GM04504 (cell line): Measurements from ENCODE around the gene CRYGN.

Experiments used
- DNase-seq: peaks from one replicate; pipeline ENCODE4 v3.0.0-alpha.2; 2012; ENCODE audit warnings: low read depth

Gene CRYGN

GRCh38 chr7:151390598-151391357 is 49.2 kb downstream of the CRYGN start:
- DNase-seq, result no peak

GRCh38 chr7:151389768-151390597 is 50.0 kb downstream of the CRYGN start:
- no peak for DNase-seq

GRCh38 chr7:151389096-151389767 is 50.7 kb downstream of the CRYGN start:
- DNase-seq, result no peak

- no peak for DNase-seq
These were observed 51.5 kb downstream of the CRYGN start for GRCh38 chr7:151388430-151388829.

DNA sequence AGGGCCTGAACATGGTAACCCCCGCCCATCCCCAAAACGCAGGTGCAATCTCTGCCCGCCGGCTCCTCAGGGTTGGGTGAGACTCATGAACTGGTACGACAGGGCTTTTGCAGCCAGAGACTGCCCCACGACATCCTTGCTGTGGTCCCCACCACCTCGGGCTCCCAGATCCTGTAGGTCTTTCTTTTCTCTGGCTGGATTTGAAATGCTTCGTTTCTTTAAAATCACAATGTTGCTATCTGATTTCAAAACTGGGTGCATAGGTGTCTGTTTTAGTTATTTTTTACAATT is 52.0 kb downstream of the CRYGN start:
- no peak for DNase-seq

DNA sequence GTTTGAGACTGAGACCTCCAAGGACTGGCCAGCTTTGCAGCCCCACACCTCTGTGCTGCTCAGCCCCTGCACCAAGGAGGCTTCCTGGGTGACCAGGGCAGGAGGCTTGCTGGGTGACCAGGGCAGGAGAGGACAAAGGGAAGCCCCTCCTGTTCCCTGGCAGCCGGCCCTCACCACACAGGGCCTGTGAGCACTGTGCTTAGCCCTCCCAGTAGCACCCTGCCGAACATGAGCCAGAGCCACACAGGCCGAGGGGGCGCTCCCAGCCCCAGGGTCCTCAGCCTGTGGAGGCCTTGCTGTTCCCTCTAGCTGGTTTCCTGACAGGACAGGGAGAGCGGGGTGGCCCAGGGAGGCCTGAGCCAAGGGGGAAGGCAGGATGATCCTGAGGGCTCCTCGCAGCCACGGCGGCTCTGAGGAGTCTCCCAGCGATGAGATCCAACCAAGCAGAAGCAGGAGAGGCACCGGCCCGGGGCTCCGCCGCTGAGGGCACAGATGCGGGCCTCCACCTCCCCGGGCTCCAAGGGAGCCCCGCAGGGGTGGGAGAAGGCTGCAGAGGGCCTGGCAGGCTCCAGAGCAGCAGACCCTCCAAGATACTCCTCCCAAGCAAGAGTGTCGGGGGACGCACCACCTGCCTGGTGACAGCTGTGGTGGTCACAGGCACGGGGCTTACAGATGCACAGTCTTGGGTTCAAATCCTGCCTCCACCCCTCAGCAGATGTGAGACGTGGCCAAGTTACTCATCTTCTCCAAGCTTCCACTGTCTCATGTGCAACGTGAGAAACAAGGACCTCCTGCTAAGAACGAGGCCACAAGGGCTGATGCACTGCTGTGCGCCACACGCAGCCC is 52.6 kb downstream of the CRYGN start:
- no peak for DNase-seq

DNA sequence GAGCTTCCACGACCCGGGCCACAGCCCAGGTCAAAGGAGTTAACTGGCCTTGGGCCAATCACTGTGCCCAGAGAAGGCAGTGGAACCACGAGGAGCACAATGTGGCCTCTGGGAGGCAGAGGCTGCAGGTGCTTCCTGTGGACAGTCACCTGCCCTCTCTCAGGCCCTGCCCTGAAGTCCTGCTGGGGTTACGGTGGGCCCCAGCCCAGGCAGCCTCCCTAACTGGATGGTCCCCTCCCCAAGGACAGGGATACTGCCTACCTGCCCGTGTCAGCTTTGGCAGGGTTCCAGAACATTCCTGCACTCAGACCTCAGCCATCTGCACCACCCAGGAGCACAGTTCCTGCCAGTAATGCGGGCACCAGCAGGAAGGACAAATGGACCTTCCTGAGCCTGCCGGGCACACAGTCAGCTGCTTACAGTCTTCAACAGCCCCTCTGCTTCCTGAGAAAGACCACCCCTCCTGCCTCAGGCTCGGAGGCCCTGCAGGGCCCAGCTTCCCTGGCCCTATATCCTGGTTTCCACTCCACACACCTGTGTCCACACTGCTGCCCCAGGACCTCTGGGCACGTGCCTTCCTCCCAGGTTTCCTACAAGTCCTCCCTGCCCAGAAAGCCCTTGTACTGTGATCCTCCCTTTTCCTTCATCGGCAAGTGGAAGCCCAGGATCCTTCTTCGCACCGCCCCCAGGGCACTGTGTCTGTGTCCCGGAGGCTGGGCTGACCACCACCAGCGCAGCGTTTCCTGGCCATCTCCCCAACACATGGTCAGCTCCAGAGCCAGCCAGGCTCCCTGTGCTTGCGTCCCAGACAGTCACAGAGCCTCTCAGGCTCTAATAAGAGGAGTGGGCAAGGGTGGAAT is 53.4 kb downstream of the CRYGN start:
- no peak for DNase-seq

GRCh38 chr7:151385626-151386300 is 54.2 kb downstream of the CRYGN start:
- no peak for DNase-seq

- DNase-seq, result no peak
These were observed 54.9 kb downstream of the CRYGN start for GRCh38 chr7:151384776-151385625.

DNA sequence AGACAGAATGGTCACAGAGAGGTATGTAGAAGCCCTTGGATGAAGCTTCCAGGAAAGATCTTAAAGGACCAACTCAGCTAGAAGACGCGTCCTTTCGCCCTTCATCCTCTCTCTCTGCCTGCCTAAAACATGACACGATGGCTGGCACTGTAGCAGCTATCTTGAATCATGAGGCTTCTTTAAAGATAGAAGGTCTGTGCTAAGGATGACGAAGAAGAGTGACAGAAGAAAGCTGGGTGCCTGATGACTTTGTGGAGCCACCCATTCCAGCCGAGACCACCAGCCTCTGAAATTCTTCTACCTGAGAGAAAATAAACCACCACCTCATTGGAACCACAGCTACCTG is 55.6 kb downstream of the CRYGN start:
- DNase-seq, result no peak

DNA sequence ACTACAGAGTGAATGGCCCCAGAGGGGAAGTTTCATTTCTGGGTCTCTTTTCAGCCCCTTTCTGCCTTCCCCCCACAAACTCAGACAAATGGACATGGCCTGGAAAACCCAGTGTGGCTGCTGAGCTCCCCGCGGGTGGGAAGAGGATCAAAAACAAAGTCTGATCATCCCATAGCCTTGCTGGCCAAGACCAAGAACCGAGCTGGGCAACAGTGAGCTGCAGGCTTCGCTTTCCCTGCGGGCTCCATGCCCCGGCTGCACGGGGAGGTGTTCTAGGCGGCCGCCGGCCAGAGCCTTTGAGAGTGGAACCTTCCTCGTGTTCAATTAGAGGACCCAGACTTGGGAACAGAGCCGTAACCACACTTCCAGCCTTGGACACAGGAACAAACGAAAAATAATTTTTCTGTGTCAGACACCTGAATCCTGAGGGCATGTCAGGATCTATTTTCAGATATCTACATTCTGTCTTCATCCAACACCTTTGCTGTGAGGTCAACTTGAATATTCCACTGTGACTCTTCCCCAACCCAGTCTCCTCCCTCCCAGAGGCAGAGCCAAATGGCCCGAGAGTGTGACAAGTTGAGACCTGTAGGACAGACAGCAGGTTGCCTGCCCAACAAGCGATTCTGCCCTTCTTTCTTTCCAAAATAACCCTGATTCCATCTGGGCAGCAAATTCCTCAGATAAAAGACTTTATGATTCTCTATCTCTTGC is 56.1 kb downstream of the CRYGN start:
- DNase-seq, result no peak

- DNase-seq, result no peak
These were observed 57.7 kb downstream of the CRYGN start for GRCh38 chr7:151382079-151382885.

- no peak for DNase-seq
These were observed 58.4 kb downstream of the CRYGN start for GRCh38 chr7:151381348-151382078.

GRCh38 chr7:151381098-151381347 is 58.9 kb downstream of the CRYGN start:
- DNase-seq, result no peak

- DNase-seq, result no peak
These were observed 59.5 kb downstream of the CRYGN start for GRCh38 chr7:151380199-151381097.

DNA sequence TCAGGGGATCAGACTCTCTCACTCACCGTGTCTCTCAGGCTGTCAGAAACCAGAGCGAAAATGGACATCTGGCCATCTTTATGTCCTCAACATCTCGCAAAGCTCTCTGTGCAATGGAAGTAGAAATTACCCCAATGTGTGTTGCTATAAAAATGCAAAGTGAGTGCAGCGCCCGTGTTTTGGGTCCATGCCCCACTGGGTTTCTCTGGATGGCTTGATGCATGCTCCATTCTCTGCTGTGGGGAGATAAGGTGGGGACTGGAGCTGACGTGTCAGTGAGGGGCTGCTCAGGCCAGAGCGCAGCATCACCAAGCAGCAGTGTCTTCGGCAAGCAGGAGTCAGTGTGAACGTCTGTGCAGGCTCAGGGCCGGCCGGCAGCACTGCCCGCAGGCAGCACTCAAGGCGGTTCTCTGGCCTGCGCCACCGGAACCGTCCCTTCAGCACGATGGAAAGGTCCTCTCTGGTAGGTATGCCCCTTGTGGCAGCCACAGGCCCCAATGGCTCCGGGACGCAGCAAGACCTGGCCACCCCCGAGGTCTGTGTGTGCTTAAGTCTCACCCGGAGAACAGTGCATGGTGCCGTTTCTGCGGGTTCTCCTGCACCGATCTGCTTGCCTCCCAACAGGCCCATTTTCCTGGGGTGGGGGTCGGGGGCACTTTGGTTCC is 60.3 kb downstream of the CRYGN start:
- no peak for DNase-seq
